ENCODE results near the gene SLC10A7.

DNA sequence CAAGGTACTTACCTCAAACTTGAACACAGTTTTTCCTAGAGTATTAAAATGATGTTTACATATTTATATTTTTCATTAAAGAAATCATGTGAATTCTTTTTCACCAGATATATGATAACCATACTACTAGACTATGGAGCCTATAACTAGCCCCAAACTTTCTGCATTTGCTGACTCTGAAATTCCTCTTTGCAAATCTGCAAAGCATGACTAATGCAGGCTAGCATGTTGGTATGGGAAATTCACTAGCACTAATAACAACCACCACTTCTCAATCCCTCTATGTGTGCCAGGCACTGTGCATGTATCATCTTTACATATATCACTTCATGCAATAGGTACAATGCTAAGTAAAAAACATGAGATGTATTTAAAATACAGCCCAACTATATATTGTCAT lies 51.1 kb downstream of the SLC10A7 start:
- TF ChIP-seq, protein P1, sequence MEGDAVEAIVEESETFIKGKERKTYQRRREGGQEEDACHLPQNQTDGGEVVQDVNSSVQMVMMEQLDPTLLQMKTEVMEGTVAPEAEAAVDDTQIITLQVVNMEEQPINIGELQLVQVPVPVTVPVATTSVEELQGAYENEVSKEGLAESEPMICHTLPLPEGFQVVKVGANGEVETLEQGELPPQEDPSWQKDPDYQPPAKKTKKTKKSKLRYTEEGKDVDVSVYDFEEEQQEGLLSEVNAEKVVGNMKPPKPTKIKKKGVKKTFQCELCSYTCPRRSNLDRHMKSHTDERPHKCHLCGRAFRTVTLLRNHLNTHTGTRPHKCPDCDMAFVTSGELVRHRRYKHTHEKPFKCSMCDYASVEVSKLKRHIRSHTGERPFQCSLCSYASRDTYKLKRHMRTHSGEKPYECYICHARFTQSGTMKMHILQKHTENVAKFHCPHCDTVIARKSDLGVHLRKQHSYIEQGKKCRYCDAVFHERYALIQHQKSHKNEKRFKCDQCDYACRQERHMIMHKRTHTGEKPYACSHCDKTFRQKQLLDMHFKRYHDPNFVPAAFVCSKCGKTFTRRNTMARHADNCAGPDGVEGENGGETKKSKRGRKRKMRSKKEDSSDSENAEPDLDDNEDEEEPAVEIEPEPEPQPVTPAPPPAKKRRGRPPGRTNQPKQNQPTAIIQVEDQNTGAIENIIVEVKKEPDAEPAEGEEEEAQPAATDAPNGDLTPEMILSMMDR (conservative IDR thresholded peaks at IDR 0.05; ENCODE audit: low read depth in 2 of 2), result no peak
- TF ChIP-seq EZH2 (IDR thresholded peaks at IDR 0.05; ENCODE audit: low read depth, unreplicated experiment), result no peak
- TF ChIP-seq, protein P2, sequence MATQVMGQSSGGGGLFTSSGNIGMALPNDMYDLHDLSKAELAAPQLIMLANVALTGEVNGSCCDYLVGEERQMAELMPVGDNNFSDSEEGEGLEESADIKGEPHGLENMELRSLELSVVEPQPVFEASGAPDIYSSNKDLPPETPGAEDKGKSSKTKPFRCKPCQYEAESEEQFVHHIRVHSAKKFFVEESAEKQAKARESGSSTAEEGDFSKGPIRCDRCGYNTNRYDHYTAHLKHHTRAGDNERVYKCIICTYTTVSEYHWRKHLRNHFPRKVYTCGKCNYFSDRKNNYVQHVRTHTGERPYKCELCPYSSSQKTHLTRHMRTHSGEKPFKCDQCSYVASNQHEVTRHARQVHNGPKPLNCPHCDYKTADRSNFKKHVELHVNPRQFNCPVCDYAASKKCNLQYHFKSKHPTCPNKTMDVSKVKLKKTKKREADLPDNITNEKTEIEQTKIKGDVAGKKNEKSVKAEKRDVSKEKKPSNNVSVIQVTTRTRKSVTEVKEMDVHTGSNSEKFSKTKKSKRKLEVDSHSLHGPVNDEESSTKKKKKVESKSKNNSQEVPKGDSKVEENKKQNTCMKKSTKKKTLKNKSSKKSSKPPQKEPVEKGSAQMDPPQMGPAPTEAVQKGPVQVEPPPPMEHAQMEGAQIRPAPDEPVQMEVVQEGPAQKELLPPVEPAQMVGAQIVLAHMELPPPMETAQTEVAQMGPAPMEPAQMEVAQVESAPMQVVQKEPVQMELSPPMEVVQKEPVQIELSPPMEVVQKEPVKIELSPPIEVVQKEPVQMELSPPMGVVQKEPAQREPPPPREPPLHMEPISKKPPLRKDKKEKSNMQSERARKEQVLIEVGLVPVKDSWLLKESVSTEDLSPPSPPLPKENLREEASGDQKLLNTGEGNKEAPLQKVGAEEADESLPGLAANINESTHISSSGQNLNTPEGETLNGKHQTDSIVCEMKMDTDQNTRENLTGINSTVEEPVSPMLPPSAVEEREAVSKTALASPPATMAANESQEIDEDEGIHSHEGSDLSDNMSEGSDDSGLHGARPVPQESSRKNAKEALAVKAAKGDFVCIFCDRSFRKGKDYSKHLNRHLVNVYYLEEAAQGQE (IDR thresholded peaks at IDR 0.05; ENCODE audit: unreplicated experiment), result no peak
- no peak for TF ChIP-seq STAT1 (IDR thresholded peaks at IDR 0.05; ENCODE audit: unreplicated experiment)
- TF ChIP-seq POLR2AphosphoS5 (IDR thresholded peaks at IDR 0.05; ENCODE audit: low read depth), result no peak
- TF ChIP-seq ZNF114 (CRISPR knock-in tag; IDR thresholded peaks at IDR 0.05), result no peak

Measured in GM23338 (cell line).